Panc1 (cell line): ENCODE results near the gene PSG3.
"Not testable (repeated sequence)": the region's sequence is repeated elsewhere in the genome, so short reads cannot be mapped to it uniquely, and the experiment has no call there.

Experiments used
- CTCF ChIP-seq: fragments of 450-650 bp; IDR thresholded peaks from 2 replicates; pipeline ENCODE4 v1.5.1; 2017; ENCODE audit warnings: mild to moderate bottlenecking
- POLR2AphosphoS5 ChIP-seq: IDR thresholded peaks from 2 replicates; pipeline ENCODE4 v1.6.1; 2012; ENCODE audit warnings: mild to moderate bottlenecking, low read depth, low read length, moderate library complexity

DNA sequence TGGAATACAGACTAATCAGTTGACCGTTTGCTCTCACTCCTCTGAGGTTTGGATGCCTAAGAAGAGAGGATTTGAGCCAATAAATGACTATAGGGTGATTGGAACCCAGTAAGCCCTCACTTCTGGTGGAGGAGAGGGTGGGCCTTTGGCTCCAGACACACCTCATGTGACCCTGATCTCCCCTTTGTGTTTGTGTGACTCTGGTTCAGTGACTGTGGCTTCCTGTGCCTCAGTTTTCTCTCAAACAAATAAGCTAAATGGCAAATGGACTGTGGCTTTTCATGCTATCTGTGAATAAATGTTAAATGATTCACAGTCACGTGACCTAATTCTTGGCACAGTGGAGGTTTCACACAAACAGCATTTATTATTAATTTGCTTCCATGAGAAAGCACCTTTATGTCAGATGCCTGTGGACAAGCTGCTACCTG, 2.7 kb downstream of the PSG3 start:
- TF ChIP-seq CTCF, POLR2AphosphoS5: not testable (repeated sequence)
